Endothelial cell of umbilical vein (primary cell): ENCODE measurements around the gene INPP5A. TPM values are rescaled to one million over a fixed set of nuclear protein-coding genes. Genes with fewer than 3 reads are reported as not detected.
"Not testable (repeated sequence)": the region's sequence is repeated elsewhere in the genome, so short reads cannot be mapped to it uniquely, and the experiment has no call there.

Experiments
- BruUV-seq: library from RNA; stranded (reverse); fragments of 400-500 nt; replicated peaks from 2 replicates; lab custom pipeline; 2021; lab: Mats Ljungman, UMichigan
- CTCF ChIA-PET: fragments of 300-600, 350-600 bp; sonication (Branson Sonifier 250); formaldehyde crosslinking; loops from one replicate; lab custom pipeline; 2021; ENCODE audit warnings: antibody characterized with exemption, inconsistent platforms; lab: Charles Lee
- POLR2A ChIA-PET: fragments of 300-600, 350-600 bp; sonication (Branson Sonifier 250); formaldehyde crosslinking; loops from one replicate; lab custom pipeline; 2021; ENCODE audit warnings: antibody characterized with exemption, inconsistent platforms; lab: Charles Lee
- DNase-seq: peaks from one replicate; pipeline ENCODE4 v3.0.0-alpha.2; 2011; ENCODE audit warnings: low read depth, low spot score
- FAIRE-seq: peaks from 2 replicates; lab custom pipeline; 2011; peaks lifted over from hg19 to GRCh38; lab: Jason Lieb, UNC
- H2AFZ ChIP-seq: 2 replicates; pipeline ENCODE4 v1.6.0; 2012; ENCODE audit warnings: low read depth, low read length, control low read depth, inconsistent platforms
- H3K27ac ChIP-seq: 2 replicates; pipeline ENCODE4 v1.5.1; 2011; ENCODE audit warnings: low read depth, mild to moderate bottlenecking, control low read depth, low read length, moderate library complexity; ENCODE audit not compliant: insufficient read depth
- H3K27me3 ChIP-seq, 2 experiments: 2 replicates each; pipeline versions ENCODE4 v1.6.0 to v1.6.1; 2011; ENCODE audit warnings: low read length in 2 of 2, mixed read lengths in 1 of 2; ENCODE audit not compliant: control insufficient read depth in 2 of 2, insufficient read depth in 2 of 2
- H3K36me3 ChIP-seq, 2 experiments: 2 replicates in 1 of 2; 3 replicates in 1 of 2; pipeline ENCODE4 v1.5.1; 2011; ENCODE audit warnings: low read length in 2 of 2, mild to moderate bottlenecking in 1 of 2, moderate library complexity in 1 of 2; ENCODE audit not compliant: control insufficient read depth in 2 of 2, insufficient read depth in 2 of 2; ENCODE audit errors: extremely low read depth in 1 of 2
- H3K4me1 ChIP-seq: 3 replicates; pipeline ENCODE4 v1.5.1; 2011; ENCODE audit warnings: mild to moderate bottlenecking, low read length; ENCODE audit not compliant: control insufficient read depth, insufficient read depth; ENCODE audit errors: extremely low read depth
- H3K4me2 ChIP-seq: 2 replicates; pipeline ENCODE4 v1.6.1; 2011; ENCODE audit warnings: low read length, control low read depth, mixed read lengths; ENCODE audit not compliant: insufficient read depth
- H3K4me3 ChIP-seq, 3 experiments: fragments of 200-600 bp in 1 of 3; sonication (generic), shearing (Covaris generic) in 1 of 3; replicated peaks in 1 of 3; 2 replicates each; pipeline ENCODE4 v1.5.1; 2011 to 2016; ENCODE audit warnings: control low read depth in 3 of 3, low read length in 3 of 3, mild to moderate bottlenecking in 2 of 3, inconsistent platforms in 1 of 3, low read depth in 1 of 3, moderate library complexity in 1 of 3; ENCODE audit not compliant: insufficient read depth in 1 of 3
- H3K79me2 ChIP-seq: 2 replicates; pipeline ENCODE4 v1.6.0; 2012; ENCODE audit warnings: low read length, inconsistent platforms; ENCODE audit not compliant: control insufficient read depth, insufficient read depth
- H3K9ac ChIP-seq: replicated peaks from 2 replicates; pipeline ENCODE3; 2011; ENCODE audit warnings: low read length, control low read depth; ENCODE audit not compliant: insufficient read depth; ENCODE audit errors: extremely low read depth
- H3K9me1 ChIP-seq: replicated peaks from 3 replicates; pipeline ENCODE4 v1.6.0; 2011; ENCODE audit warnings: mild to moderate bottlenecking, low read length; ENCODE audit not compliant: control insufficient read depth, insufficient read depth; ENCODE audit errors: extremely low read depth
- H3K9me3 ChIP-seq: replicated peaks from 2 replicates; pipeline ENCODE4 v1.5.1; 2012; ENCODE audit warnings: low read length, inconsistent platforms; ENCODE audit not compliant: control insufficient read depth, insufficient read depth
- H4K20me1 ChIP-seq: replicated peaks from 2 replicates; pipeline ENCODE3; 2011; ENCODE audit warnings: mild to moderate bottlenecking, low read length; ENCODE audit not compliant: control insufficient read depth, insufficient read depth; ENCODE audit errors: extremely low read depth
- CTCF ChIP-seq, 2 donors: IDR thresholded peaks; 1 replicate in 1 of 2; 2 replicates in 1 of 2; pipeline ENCODE4 v1.5.1; 2011; ENCODE audit warnings: low read length in 2 of 2, mild to moderate bottlenecking in 2 of 2, moderate library complexity in 2 of 2, control low read depth in 1 of 2, inconsistent platforms in 1 of 2, low read depth in 1 of 2; ENCODE audit not compliant: insufficient read depth in 1 of 2; ENCODE audit errors: extremely low read depth in 1 of 2
- EZH2 ChIP-seq: IDR thresholded peaks from 2 replicates; pipeline ENCODE4 v1.6.1; 2012; ENCODE audit warnings: borderline replicate concordance, low read depth, mild to moderate bottlenecking, moderate library complexity, low read length, inconsistent platforms; ENCODE audit not compliant: severe bottlenecking
- FOS ChIP-seq: IDR thresholded peaks from 2 replicates; pipeline ENCODE4 v1.6.1; 2011; ENCODE audit warnings: mild to moderate bottlenecking, low read length, moderate library complexity, borderline replicate concordance; ENCODE audit not compliant: insufficient read depth
- GATA2 ChIP-seq: IDR thresholded peaks from 2 replicates; pipeline ENCODE4 v1.7.0; 2011; ENCODE audit warnings: low read depth, mild to moderate bottlenecking, moderate library complexity, mixed read lengths, low read length; ENCODE audit not compliant: insufficient read length, insufficient read depth
- JUN ChIP-seq: IDR thresholded peaks from 2 replicates; pipeline ENCODE4 v1.6.1; 2011; ENCODE audit warnings: borderline replicate concordance, low read depth; ENCODE audit not compliant: insufficient read length, insufficient read depth
- MAX ChIP-seq: IDR thresholded peaks from 2 replicates; pipeline ENCODE4 v1.6.1; 2011; ENCODE audit not compliant: insufficient read depth, insufficient read length
- MYC ChIP-seq: IDR thresholded peaks from one replicate; pipeline ENCODE4 v1.6.1; 2011; ENCODE audit warnings: mild to moderate bottlenecking, low read depth, low read length
- POLR2A ChIP-seq: IDR thresholded peaks from 2 replicates; pipeline ENCODE4 v1.6.1; 2012; ENCODE audit warnings: low read depth, mild to moderate bottlenecking, control low read depth, low read length
- POLR2AphosphoS5 ChIP-seq: IDR thresholded peaks from 2 replicates; pipeline ENCODE4 v1.6.1; 2012; ENCODE audit warnings: low read depth, mild to moderate bottlenecking, control low read depth, low read length, moderate library complexity; ENCODE audit not compliant: insufficient read depth
- dilution Hi-C: fragments of 300-500 bp; cut with MboI; formaldehyde crosslinking; loops from one replicate; pipeline ENCODE4 v1.15.0; 2019; ENCODE audit warnings: low sequenced_read_pairs; ENCODE audit not compliant: extremely low pct_ligation_motif_present
- intact Hi-C: fragments of 100-400 bp; cut with micrococcal nuclease; formaldehyde crosslinking; loops from one replicate; pipeline ENCODE4 v1.10.0; 2022
- polyA plus RNA-seq, 4 experiments: library from polyadenylated mRNA; depleted of rRNA in 3 of 4; stranded (reverse) in 3 of 4; unstranded in 1 of 4; fragments of >200 nt; gene quantifications; 2 replicates each; pipeline versions ENCODE4 v1.2.1 to v1.2.3, GENCODE V29; 2011 to 2012; ENCODE audit warnings: missing spikeins in 1 of 4
- total RNA-seq: library from RNA; stranded (reverse); gene quantifications from 2 replicates; pipeline ENCODE4 v1.2.3, GENCODE V29; 2021

Gene INPP5A
- total and polyA plus RNA-seq, 2 donors (not counting 3 experiments of a cell fraction or from before 2014, with no cell fraction given): 22.9 to 33.2 TPM

GRCh38 chr10:132704008-132704814 lies 166.6 kb downstream of the INPP5A start:
- H2AFZ ChIP-seq: no peak overlapping the region
- no TSS peak for BruUV-seq
- H3K79me2 ChIP-seq: no peaks in the 10 kb centered on the region
- no peaks in the 10 kb centered on the region for H3K36me3 ChIP-seq
- FAIRE-seq (no peak), DNase-seq (no peak)
- no peak overlapping the region for H3K4me3 ChIP-seq
- H3K4me2 ChIP-seq: no peak overlapping the region
- no peaks in the 10 kb centered on the region for H3K27me3 ChIP-seq
- H3K4me1 ChIP-seq: no peaks in the 10 kb centered on the region
- H3K9me1 ChIP-seq: no peaks in the 10 kb centered on the region
- ChIA-PET POLR2A (interaction anchor here (0.7 kb wide), 1 partner anchor 28 kb away, joined by 4 read pairs; no protein-coding TSS in a partner anchor), CTCF (no interaction called here)
- TF ChIP-seq JUN: no peak
- no peak for TF ChIP-seq MAX
- TF ChIP-seq CTCF (IDR thresholded peaks at IDR 0.05; ENCODE audit: extremely low read depth in 1 of 2, insufficient read depth in 1 of 2, low read depth in 1 of 2, low read length in 2 of 2): no peak
- TF ChIP-seq GATA2: no peak
- no peak for TF ChIP-seq MYC
- no peak for TF ChIP-seq FOS
- TF ChIP-seq EZH2: no peak
- no peak for TF ChIP-seq POLR2A
- TF ChIP-seq POLR2AphosphoS5: no peak
- H3K9ac ChIP-seq: no peak overlapping the region
- no peaks in the 10 kb centered on the region for H4K20me1 ChIP-seq
- no peaks in the 10 kb centered on the region for H3K9me3 ChIP-seq
- H3K27ac ChIP-seq: no peak overlapping the region
- intact Hi-C loops: no loop called here
- dilution Hi-C loops: no loop called here

- H3K4me3 ChIP-seq, H3K9ac ChIP-seq, dilution Hi-C loops, DNase-seq, H3K4me1 ChIP-seq, H3K79me2 ChIP-seq, FAIRE-seq, H3K9me3 ChIP-seq, H3K36me3 ChIP-seq, H4K20me1 ChIP-seq, POLR2A ChIA-PET, intact Hi-C loops, H3K4me2 ChIP-seq, CTCF ChIA-PET, BruUV-seq, H3K9me1 ChIP-seq, H3K27me3 ChIP-seq, H2AFZ ChIP-seq, H3K27ac ChIP-seq: not testable (repeated sequence)
Observed at GRCh38 chr10:132704815-132705064, 167.2 kb downstream of the INPP5A start.
